Activated naive CD4-positive, alpha-beta T cell treated with anti-CD3 and anti-CD28 coated beads, Interleukin-2, amount 10 ng/mL, durations not matched to agents 5 hours and 36 hours (primary cell): ENCODE measurements around the gene EYA4. TPM values are rescaled to one million over a fixed set of nuclear protein-coding genes. Genes with fewer than 3 reads are reported as not detected.

Experiments used
- total RNA-seq, 2 experiments: library from RNA; stranded (reverse); gene quantifications; one replicate each; pipeline ENCODE4 v1.2.3, GENCODE V29; 2021

EYA4 gene
- total RNA-seq: not detected

GRCh38 chr6:133241086-133241900, at the start of gene EYA4:
EYA4 (plus strand) TSS chr6:133241357; CDS start chr6:133274781, 33,424 bp downstream.

